Adipose tissue (tissue), 3 donors: ENCODE results near the gene PCAT7. TPM values are rescaled to one million over a fixed set of nuclear protein-coding genes. Genes with fewer than 3 reads are reported as not detected.
"Not testable (repeated sequence)": the region's sequence is repeated elsewhere in the genome, so short reads cannot be mapped to it uniquely, and the experiment has no call there.

ENCODE experiments used
- H3K27ac ChIP-seq: one replicate; pipeline ENCODE4 v1.5.1; 2013; ENCODE audit warnings: low read depth, low read length
- whole genome bisulfite sequencing, 3 donors: extraction: QIAGEN DNeasy Blood & Tissue Kit; methylation state at CpG; one replicate each; pipeline ENCODE4 v1.1.7; 2013; 5-methylcytosine and 5-hydroxymethylcytosine counted together
- polyA plus RNA-seq, 3 donors: library from polyadenylated mRNA; stranded (reverse); fragments of 200-250 nt; gene quantifications; one replicate each; pipeline ENCODE4 v1.2.3, GENCODE V29; 2013
- donor health status: healthy with polysubstance abuse.
- donor health status: Bipolar disorder and iron deficiency.
- donor health status: healthy.

Gene PCAT7
- polyA plus RNA-seq, 3 donors, result 0.03 to 0.21 TPM; not detected in 1

DNA sequence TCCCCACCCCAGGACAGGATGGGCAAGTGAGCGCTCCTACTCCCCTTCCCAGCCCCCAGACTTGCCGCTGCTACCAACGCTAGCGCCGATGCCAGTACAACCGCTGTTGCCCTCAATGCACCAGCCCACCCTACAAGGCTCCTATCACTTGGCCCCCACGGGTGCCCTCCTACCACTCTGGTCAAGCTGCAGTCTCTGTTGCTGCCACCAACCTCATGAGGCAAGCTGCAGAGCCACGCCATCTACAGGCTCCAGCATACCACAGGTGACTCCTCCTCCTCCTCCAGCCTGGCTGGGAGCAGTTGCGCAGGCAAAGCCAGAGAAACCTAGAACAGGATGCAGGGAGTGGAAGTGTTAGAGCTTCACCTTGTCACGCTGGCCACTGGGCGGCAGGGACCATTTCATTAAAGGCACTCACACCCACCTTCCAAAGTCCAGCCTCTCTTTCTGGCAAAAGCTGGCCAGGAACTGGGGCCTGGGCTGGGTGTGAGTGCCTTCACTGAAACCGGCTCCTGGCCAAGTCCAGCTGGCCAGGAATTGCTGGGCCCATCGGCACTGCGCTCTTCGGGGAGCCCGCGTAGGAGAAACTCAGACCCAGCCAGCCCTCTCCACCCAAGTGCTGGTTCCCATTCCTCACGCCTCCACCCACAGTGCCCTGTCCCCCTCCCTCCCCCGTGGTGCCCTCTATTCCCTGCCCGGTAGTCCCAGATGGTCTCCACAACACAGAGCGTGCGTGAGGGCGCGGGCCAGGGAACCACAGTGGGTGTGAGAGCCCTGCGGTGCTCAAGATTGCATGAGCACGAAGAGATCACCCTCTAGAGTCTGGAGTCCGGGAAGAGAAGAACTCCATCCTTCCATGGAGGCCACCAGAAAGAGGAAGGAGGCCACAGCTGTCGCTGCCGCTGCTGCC, 1.6 kb upstream of the PCAT7 start:
- WGBS, 3 donors, result 85 to 92% (median 90%) methylated on average over 29 of the region's 29 CpGs
- no peak overlapping the region for H3K27ac ChIP-seq

GRCh38 chr9:94554078-94554438, 825 bp upstream of the PCAT7 start:
- no peak overlapping the region for H3K27ac ChIP-seq
- 74 to 90% (median 82%) methylated on average over 16 of the region's 16 CpGs for WGBS, 3 donors

DNA sequence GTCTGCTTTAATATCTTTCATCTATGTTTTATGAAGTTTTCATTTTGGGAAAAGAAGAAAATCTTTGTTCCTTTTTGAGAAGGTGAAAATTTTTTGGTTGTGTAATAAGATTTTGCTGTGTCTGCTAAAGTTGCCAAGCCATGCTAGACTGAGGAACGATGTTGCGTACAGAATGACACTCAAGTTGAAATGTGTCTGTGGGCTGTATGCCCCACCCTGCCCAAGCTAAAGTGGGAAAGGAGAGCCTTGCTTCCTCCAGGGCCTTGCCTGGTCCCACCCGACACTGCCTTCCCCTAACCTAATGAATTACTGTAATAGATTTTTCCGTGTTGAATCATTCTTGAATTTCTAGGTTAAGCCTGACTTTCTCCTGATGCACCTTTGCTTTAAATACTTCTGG, 2.5 kb downstream of the PCAT7 start:
- WGBS, 3 donors, result 66 to 88% (median 84%) methylated on average over 4 of the region's 4 CpGs
- no peak overlapping the region for H3K27ac ChIP-seq

- no peak overlapping the region for H3K27ac ChIP-seq
- whole genome bisulfite sequencing, 3 donors, result 89 to 93% (median 91%) methylated on average over 6 of the region's 6 CpGs
Measured at GRCh38 chr9:94560237-94560636, 5.4 kb downstream of the PCAT7 start.

GRCh38 chr9:94563548-94563947, 8.7 kb downstream of the PCAT7 start:
- WGBS, 3 donors, result 62 to 89% (median 70%) methylated on average over 2 of the region's 2 CpGs
- no peak overlapping the region for H3K27ac ChIP-seq

- 76 to 79% (median 78%) methylated on average over 3 of the region's 3 CpGs for WGBS, 3 donors
Measured at GRCh38 chr9:94564279-94564678, 9.4 kb downstream of the PCAT7 start.

DNA sequence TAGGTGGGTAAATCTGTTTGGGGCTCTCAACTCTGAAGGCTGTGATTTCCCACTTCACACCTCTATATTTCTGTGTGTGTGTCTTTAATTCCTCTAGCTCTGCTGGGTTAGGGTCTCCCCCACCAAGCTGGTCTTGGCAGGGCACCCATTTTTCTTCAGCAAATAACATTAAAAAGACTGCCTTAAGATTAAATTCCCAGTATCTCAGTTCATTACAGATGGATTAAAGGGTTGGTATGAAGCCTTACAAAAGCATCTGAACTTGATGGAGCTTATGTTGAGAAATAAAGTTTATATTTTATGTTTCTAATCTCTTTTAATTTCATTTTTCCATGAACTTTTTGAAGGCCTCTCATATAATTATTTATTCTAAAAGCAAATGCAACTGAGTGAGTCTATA, 11.7 kb downstream of the PCAT7 start:
- H3K27ac ChIP-seq, result no peak overlapping the region

More at GRCh38 chr9:94564279-94564678, 9.4 kb downstream of the PCAT7 start:
- H3K27ac ChIP-seq, result not testable (repeated sequence)

DNA sequence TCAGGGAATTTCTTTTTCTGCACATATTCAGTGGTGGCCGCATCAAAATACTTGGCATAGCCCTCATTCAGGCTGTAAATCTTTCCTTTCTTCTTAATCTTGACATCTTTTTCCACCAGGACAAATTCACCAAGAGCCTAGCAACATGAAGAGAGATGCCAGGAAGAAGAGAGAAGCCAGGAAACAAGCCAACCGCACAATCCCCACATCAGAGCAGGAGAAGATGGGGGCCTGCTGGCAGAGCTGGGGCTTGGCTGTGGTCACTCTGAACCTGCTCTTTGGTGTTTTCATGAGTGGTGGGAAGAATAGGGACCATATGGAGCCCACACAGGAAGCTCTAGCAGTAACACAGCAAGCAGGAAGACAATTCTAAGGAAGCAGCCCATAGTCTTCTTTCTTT, 12.4 kb downstream of the PCAT7 start:
- WGBS, 3 donors, result 80 to 92% (median 87%) methylated on average over 2 of the region's 2 CpGs
- no peak overlapping the region for H3K27ac ChIP-seq

DNA sequence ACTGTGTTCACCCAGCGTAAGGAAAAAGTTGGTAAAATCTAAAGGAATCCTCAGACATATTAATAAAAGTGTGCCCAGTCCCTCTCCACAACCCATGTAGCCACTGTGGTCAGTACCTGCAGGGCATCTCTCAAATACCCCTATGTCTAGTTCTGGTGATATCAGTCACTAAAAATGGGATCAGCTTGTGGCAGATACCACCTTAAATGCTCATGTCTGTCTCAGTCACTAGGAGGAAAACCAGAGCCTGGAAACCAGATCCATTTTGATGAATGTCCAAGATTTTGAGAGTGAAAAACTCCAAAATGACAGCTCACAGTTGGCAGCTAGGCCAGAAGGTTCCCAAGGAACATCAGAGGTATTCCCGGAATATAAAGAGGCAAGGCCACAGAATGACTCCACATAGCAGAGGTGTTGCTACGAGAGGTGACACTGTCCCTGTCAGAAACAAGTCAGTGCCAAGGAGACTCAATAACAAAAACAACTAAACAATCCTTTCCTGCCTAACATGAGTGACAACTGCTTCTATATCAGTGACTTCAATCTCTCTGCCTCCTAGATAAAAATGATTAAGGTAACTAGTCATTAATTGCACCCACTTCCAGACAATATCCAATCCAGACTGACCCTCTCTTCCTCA, 13.5 kb downstream of the PCAT7 start:
- H3K27ac ChIP-seq, result no peak overlapping the region
- 76 to 86% (median 77%) methylated on average over 3 of the region's 3 CpGs for WGBS, 3 donors

GRCh38 chr9:94568972-94569712, 14.3 kb downstream of the PCAT7 start:
- H3K27ac ChIP-seq, result no peak overlapping the region
- 89 to 93% (median 91%) methylated on average over 17 of the region's 17 CpGs for WGBS, 3 donors

DNA sequence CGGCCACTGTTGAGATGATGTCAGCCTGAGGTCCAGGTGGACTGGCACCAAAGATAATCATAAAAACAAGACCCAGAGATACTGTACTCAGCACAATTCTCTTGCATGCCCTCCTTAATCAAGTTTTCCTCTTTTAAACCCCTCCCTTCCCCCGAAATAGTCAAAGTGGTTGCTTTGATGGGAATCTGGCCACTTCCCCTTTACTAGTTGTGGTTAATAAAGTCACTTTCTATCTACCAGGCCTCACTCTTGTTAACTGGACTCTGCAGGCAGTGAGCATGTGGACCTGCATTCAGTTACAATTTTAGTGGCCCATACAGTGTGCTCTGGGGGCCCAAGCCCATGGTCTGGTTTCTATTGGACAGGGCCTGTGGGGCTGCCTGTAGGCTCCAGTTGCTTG, 21.2 kb downstream of the PCAT7 start:
- WGBS, 3 donors, result 74 to 86% (median 76%) methylated on average over 2 of the region's 2 CpGs
- no peak overlapping the region for H3K27ac ChIP-seq

DNA sequence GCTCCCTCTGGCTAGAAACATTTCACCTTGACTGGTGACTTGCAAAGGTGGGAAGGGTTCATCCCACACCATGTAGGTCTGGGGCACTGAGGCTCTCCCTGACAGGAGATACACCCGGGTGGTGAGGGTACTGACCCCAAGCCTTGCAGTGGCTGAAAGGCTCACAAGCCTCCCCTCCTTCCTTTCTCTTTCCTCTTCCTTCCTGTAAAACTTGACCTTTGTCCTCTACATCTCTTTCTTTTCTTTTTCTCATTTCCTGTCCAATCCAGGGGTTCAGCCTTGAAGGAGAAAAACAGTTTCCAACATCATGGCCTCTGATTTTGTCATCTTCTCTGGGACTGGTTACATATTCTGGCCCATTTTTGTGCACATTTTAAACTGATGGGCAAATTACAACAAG, 22.2 kb downstream of the PCAT7 start:
- WGBS, 3 donors, result 8 to 25% (median 21%) methylated on average over 1 of the region's 1 CpG

GRCh38 chr9:94577571-94577970, 22.7 kb downstream of the PCAT7 start:
- H3K27ac ChIP-seq, result no peak overlapping the region
- 14 to 55% (median 49%) methylated on average over 2 of the region's 2 CpGs for WGBS, 3 donors

More for the DNA sequence above, 22.2 kb downstream of the PCAT7 start:
- no peak overlapping the region for H3K27ac ChIP-seq

DNA sequence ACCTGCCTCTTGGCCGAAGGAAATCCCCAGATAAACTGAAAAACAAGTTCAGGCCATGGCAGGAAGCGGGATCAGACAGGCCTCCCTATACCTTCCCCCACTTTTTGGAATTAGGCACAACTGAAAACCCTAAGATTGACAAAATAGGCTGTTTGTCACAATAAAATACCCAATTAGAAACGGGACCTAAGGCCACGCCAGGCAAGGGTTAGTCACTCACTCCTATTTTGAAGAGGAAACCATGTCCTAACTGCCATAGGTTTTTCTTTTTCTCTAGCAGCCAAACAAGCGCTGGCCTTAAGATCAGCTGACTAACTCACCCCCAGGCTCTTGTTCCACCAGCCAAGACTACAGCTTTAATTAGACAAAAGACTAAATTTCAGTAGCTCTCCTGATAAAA, 26.8 kb downstream of the PCAT7 start:
- H3K27ac ChIP-seq, result no peak overlapping the region
- WGBS, 3 donors, result 95 to 98% (median 96%) methylated on average over 5 of the region's 5 CpGs

- WGBS, 3 donors, result 85 to 87% (median 87%) methylated on average over 6 of the region's 6 CpGs
- no peak overlapping the region for H3K27ac ChIP-seq
Measured at GRCh38 chr9:94584555-94584954, 29.7 kb downstream of the PCAT7 start.

GRCh38 chr9:94586316-94586715, 31.4 kb downstream of the PCAT7 start:
- 69 to 79% (median 72%) methylated on average over 4 of the region's 4 CpGs for WGBS, 3 donors

DNA sequence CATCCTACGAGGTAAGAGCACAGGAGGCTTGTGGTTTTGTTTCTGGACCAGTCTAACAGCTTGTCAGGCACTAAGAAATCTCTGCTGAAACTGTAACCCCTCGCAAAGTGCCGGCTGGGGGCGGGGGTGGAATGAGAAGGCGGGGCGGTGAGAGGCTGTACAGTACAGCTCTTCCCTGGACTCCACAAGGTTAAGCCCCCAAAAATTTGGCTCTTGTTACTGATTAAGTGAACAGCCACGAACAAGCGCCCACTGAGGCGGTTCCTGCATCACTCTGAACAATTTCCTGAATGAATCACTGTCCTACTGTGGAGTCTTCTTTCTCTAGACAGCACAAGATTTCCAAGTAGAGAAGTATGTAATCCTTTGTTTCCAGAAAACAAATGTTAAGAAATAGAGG, 31.9 kb downstream of the PCAT7 start:
- H3K27ac ChIP-seq, result no peak overlapping the region
- WGBS, 3 donors, result 42 to 68% (median 43%) methylated on average over 9 of the region's 9 CpGs

More at GRCh38 chr9:94586316-94586715, 31.4 kb downstream of the PCAT7 start:
- no peak overlapping the region for H3K27ac ChIP-seq

GRCh38 chr9:94588681-94589080, 33.8 kb downstream of the PCAT7 start:
- H3K27ac ChIP-seq, result no peak overlapping the region
- 82 to 87% (median 85%) methylated on average over 9 of the region's 9 CpGs for WGBS, 3 donors

- 65 to 88% (median 74%) methylated on average over 16 to 35 of the region's 38 CpGs for WGBS, 3 donors
Measured at GRCh38 chr9:94591046-94591545, 36.2 kb downstream of the PCAT7 start.

More at GRCh38 chr9:94591046-94591545, 36.2 kb downstream of the PCAT7 start:
- H3K27ac ChIP-seq, result not testable (repeated sequence)
